Measurements from ENCODE around the gene ACVR1.

DNA sequence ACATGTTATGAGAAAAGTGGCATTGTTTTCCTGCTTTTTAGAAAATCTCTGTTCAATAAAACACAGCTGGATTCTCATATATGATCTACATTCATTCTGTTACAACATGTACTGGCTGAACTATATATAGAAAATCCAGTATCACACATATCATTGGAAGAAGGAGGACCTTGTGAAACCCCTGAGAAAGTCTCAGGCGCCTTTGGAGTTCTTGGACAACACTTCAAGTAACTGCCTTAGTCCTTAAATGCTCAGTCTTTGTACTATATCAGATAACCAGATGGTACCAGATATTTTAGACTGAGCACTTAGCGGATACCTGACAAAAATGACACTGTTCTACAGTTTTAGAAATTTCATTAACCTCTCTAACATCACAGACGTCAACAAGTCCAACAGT is 72.2 kb downstream of the ACVR1 start:
- TF ChIP-seq, protein P1, sequence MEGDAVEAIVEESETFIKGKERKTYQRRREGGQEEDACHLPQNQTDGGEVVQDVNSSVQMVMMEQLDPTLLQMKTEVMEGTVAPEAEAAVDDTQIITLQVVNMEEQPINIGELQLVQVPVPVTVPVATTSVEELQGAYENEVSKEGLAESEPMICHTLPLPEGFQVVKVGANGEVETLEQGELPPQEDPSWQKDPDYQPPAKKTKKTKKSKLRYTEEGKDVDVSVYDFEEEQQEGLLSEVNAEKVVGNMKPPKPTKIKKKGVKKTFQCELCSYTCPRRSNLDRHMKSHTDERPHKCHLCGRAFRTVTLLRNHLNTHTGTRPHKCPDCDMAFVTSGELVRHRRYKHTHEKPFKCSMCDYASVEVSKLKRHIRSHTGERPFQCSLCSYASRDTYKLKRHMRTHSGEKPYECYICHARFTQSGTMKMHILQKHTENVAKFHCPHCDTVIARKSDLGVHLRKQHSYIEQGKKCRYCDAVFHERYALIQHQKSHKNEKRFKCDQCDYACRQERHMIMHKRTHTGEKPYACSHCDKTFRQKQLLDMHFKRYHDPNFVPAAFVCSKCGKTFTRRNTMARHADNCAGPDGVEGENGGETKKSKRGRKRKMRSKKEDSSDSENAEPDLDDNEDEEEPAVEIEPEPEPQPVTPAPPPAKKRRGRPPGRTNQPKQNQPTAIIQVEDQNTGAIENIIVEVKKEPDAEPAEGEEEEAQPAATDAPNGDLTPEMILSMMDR (IDR thresholded peaks at IDR 0.05), result no peak
- TF ChIP-seq TCF7L2 (IDR thresholded peaks at IDR 0.05; ENCODE audit: low read depth, low read length), result no peak
- no peak for TF ChIP-seq SIN3A (IDR thresholded peaks at IDR 0.05; ENCODE audit: borderline replicate concordance, insufficient read depth, low read depth, low read length)
- TF ChIP-seq POLR2AphosphoS5 (IDR thresholded peaks at IDR 0.05; ENCODE audit: low read depth, low read length), result no peak
- TF ChIP-seq, protein P2, sequence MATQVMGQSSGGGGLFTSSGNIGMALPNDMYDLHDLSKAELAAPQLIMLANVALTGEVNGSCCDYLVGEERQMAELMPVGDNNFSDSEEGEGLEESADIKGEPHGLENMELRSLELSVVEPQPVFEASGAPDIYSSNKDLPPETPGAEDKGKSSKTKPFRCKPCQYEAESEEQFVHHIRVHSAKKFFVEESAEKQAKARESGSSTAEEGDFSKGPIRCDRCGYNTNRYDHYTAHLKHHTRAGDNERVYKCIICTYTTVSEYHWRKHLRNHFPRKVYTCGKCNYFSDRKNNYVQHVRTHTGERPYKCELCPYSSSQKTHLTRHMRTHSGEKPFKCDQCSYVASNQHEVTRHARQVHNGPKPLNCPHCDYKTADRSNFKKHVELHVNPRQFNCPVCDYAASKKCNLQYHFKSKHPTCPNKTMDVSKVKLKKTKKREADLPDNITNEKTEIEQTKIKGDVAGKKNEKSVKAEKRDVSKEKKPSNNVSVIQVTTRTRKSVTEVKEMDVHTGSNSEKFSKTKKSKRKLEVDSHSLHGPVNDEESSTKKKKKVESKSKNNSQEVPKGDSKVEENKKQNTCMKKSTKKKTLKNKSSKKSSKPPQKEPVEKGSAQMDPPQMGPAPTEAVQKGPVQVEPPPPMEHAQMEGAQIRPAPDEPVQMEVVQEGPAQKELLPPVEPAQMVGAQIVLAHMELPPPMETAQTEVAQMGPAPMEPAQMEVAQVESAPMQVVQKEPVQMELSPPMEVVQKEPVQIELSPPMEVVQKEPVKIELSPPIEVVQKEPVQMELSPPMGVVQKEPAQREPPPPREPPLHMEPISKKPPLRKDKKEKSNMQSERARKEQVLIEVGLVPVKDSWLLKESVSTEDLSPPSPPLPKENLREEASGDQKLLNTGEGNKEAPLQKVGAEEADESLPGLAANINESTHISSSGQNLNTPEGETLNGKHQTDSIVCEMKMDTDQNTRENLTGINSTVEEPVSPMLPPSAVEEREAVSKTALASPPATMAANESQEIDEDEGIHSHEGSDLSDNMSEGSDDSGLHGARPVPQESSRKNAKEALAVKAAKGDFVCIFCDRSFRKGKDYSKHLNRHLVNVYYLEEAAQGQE (IDR thresholded peaks at IDR 0.05; ENCODE audit: insufficient read depth in 1 of 2, low read depth in 2 of 2, low read length in 1 of 2), result no peak

Data from Panc1 (cell line).